HG03039 (cell line): Measurements from ENCODE around the gene TGOLN2.

Source experiments
- ATAC-seq: cut with Tn5 transposase; IDR thresholded peaks from one replicate; pipeline ENCODE4 v1.9.1; 2021; ENCODE audit warnings: mild to moderate bottlenecking, moderate library complexity; ENCODE audit not compliant: unreplicated experiment

The TGOLN2 gene

DNA sequence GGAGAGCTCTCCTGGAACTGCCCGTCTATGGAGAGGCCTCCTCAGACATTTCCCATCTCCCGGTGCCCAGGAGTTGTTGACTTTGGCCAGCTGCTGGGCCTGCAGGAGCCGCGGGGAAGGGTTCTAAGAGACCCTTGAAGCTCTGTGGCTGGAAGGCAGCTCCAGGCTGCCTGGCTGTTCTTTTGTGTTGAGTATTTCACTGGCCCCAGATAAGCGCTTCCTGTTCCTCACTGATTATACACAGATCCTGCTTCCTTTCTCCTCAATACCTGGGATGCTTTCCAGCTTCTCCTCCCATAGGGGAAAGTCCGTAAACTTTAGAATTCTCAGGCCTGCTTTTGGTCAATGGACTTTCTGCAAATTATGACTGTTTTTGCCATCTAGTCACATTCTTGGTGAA is 57.8 kb downstream of the TGOLN2 start:
- ATAC-seq = no peak
